ENCODE measurements around the gene LTA4H.

DNA sequence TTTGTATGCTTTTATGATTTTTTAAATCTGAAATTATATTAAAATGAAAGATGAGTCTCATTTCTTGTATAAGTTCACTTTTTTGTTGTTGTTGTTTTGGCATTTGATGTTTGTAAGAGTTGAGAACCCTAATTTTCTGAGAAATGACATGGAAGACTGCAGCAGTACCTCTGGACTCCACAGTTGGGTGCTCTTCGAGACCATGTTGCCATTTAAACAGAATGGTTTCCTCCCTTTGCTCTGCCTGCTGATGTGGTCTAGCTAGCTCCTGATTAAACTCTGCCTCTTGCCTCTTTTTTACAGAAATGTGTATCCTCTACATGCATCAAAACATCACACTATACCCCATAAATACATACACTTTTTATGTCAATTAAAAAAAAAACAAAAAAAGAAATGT is 5.8 kb upstream of the LTA4H start:
- no peak for TF ChIP-seq POLR2A (IDR thresholded peaks at IDR 0.05; ENCODE audit: low read depth, low read length)
- TF ChIP-seq, protein P1, sequence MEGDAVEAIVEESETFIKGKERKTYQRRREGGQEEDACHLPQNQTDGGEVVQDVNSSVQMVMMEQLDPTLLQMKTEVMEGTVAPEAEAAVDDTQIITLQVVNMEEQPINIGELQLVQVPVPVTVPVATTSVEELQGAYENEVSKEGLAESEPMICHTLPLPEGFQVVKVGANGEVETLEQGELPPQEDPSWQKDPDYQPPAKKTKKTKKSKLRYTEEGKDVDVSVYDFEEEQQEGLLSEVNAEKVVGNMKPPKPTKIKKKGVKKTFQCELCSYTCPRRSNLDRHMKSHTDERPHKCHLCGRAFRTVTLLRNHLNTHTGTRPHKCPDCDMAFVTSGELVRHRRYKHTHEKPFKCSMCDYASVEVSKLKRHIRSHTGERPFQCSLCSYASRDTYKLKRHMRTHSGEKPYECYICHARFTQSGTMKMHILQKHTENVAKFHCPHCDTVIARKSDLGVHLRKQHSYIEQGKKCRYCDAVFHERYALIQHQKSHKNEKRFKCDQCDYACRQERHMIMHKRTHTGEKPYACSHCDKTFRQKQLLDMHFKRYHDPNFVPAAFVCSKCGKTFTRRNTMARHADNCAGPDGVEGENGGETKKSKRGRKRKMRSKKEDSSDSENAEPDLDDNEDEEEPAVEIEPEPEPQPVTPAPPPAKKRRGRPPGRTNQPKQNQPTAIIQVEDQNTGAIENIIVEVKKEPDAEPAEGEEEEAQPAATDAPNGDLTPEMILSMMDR (conservative IDR thresholded peaks at IDR 0.05; ENCODE audit: low read depth, low read length), result no peak

All from IMR-90 (cell line).